Activated T-cell treated with anti-CD3 and anti-CD28 coated beads for 1 hour (primary cell): ENCODE measurements around the gene BABAM2.

Source experiments
- DNase-seq: peaks from one replicate; pipeline ENCODE4 v3.0.0-alpha.2; 2020; ENCODE audit warnings: low read depth

Gene BABAM2

DNA sequence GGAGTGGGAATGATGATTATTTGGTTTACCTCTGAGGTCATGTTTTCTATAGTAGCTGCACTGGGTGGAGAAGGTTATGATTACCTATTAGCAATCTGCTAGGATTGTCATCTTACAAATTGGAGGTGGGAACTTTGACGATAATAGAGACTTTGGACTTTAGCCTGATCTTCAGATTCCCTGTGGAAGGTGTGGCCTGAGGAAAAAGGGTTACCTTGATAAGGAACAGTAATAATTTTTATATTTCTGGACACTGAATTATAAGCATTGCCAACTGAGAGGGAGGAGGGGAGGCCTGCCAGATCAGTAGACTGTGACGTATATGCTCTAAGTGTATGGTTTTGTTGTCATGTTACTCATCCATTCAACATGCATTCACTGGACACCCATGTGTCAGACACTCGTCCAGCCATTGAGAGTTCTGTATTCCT is 318.7 kb downstream of the BABAM2 start:
- no peak for DNase-seq

- no peak for DNase-seq
Observed at GRCh38 chr2:28209864-28210263, 319.3 kb downstream of the BABAM2 start.

DNA sequence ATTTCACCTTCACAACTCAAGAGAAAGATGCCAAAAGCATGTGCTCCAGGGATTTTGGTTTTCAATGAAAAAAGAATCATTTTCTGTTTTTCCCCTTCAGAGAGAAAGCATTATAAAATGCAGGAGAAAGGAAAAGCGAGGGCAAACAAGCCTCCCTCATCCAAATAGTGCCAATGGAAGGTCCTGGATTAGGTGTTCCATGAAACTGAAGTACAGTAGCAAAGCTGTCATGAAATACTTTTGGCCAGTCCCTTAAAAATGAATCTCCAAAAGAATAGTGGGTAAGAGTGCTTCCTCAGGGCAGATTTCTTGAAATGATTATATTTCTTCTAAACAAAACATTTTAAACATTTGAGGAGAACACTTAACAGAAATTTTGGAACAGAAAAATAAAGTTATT is 320.0 kb downstream of the BABAM2 start:
- no peak for DNase-seq

- no peak for DNase-seq
Observed at GRCh38 chr2:28216331-28216730, 325.8 kb downstream of the BABAM2 start.

GRCh38 chr2:28217042-28217740 is 326.7 kb downstream of the BABAM2 start:
- DNase-seq, result no peak

- DNase-seq, result no peak
Observed at GRCh38 chr2:28219138-28219537, 328.6 kb downstream of the BABAM2 start.

DNA sequence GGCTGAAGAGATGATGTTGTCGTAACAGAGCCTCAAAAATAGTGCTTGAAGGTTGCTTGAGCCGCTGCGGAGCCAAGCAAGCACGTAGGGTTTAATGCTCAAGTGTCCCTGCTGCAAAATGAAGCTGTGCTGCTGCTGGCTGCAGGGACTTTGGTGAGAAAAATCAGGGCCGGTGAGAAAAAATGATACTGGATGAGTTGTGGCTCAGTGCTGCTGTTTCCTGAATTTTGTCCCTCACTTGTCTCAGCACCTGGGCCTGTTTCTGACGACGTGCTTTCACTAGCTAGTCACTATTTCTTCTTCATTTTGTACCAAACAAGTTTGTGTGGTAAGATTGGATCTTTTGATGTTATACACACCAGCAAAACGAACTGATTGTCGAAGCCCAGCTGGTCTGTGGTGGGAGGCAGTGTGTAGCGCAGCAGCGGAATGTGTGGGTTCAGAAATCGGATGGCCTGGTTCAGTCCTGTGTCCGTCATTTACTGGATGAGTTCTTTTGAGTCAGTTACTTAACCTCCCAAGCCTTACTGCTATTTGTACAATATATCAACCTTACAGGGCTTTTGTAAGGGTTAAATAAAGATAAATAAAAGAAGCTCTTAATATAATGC is 329.3 kb downstream of the BABAM2 start:
- DNase-seq, result no peak

DNA sequence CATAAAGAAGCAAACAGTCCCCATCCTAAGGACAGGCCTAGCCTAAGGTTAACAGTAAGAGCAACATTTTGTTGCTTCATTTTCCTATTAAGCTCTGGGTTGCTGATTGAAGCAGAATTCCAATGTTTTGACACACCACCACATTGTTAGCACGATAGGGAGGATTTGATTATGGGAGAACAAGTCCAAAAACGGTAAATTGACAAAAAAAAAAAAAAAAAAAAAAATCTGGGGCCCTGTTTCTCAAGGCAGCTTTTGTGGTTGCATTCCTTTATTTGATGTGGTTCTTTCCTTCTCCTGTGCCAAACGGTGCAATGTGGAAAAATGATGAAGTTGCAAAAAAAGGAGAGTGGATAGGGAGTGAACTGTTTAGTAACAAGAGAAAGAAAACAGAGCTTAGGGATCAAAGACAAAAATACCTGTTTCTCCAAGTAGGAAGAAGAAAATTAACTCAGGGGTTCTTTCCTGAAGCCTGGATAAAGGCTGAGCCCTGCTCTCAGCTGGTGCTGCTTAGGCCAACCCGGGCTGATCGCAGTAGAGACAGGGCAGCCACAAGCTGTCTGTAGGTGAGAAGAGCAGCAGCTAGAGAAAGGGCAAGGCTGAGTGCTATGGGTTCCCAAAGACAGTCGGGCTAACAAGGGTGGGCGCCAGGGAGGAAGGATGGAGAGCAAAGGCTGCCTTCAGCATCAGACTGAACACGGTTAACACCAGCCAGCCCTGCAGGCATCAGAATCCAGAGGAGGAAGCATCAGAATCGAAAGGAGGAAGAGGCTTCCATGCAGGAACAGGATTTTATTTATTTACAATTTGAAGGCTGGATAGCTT is 334.3 kb downstream of the BABAM2 start:
- no peak for DNase-seq

- DNase-seq, result no peak
Observed at GRCh38 chr2:28225473-28226080, 335.0 kb downstream of the BABAM2 start.

DNA sequence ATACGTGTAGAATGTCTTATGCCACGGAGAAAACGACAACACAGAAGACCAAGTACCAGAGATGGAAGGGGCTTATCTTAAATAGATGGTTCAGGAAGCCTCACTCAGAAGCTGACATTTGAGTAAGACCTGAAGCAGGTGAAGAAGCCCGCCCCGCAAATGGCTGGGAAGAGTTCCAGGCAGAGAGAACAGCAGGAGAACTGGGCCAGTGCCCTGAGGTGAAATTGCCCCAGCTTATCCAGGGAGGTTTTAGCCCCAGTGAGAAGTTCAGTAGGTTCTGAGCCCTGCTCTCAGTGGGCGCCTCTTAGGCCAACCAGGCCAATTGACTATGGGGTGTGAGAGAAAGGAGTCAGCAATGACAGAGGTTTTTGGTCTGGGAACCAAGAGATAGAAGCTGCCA is 336.0 kb downstream of the BABAM2 start:
- no peak for DNase-seq

DNA sequence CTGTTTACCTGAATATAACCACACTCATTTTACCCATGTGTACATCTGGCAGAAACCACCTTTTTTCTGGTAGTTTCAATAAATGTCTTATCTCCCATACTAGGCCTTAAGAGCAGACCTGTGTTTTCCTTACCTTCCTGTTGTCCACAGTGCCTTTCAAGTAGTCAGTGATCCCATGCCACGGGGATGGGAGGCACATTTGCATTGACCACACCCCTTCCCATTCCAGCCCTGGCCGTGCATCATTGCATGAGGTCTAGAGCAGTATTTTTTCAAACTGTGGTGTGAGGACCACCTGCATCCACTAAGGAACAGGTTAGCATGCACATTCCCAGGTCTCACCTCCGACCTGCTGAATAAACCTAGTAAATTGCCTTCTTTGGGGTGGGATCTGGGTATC is 337.0 kb downstream of the BABAM2 start:
- no peak for DNase-seq

DNA sequence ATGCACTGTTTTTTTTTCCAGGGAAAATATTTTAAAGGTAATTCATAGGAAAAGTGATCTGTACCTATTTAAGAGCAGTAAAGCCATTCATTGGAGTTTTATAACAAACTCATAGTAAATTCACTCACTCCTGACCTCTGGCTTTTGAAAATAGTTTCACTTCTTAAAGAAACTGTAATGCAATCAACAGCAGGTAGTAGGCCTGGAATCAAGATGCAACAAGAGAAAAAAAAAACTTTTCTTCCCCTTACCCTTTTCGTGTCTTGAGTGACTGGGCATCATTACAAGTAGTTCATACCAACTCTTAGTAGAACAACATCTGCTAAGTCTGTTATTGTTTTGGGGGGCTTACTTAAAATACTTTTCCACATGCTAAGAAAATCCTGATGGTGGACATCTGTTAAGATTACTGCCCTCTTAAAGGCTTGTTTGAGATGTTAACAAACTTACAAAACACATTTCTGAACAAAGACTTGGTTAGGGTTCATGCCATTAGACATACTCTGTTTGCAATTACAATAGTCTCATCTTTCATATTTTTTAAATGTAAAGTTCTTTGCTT is 338.0 kb downstream of the BABAM2 start:
- DNase-seq, result no peak

DNA sequence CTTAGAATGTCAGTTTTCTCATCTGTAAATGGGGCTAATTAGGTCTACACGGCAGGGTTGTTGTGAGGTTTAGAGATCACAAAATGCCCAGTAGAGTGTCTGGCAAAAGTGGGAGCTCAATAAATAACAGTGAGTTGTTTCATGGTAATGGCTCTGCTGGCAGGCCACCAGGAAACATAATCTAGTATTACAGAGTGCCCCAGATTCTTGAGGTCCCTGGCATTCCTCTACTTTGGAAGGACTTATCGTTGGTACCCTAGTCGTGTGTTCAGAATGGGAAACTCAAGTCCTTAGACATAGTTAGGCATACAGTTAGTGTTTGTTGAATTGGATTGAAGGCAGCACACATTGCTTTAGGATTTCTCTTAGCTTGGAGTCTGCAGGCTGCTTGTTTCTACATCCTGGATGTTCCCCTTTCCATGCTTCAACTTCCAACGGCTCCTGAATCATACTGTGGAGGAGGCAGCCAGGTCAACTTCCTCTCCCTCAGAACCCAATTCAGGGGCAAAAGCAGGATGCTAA is 340.6 kb downstream of the BABAM2 start:
- DNase-seq, result no peak

GRCh38 chr2:28232295-28232694 is 341.8 kb downstream of the BABAM2 start:
- no peak for DNase-seq

DNA sequence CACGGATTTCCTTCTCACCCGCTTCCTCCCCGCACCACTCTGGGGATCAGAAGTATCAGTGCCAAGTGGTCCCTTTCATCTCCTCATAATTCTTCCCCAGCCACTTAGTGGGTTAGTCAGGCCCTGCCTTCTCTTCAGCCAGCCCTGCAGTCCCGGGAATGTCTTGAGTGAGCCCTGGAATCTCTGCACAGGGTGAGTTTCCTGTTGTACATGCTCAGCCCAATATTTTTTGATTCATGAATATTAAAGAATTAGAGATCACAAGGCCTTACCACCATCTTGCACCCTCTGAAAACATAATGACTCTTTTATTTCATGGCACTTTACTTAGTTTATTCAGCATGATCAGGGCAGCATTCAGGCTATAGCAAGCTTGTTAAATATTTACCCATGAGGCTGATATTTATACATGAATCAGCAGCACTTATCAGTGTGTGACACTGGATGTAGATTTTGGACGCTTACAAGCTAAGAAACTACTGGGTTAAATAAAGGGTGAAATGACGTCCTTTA is 342.7 kb downstream of the BABAM2 start:
- no peak for DNase-seq

DNA sequence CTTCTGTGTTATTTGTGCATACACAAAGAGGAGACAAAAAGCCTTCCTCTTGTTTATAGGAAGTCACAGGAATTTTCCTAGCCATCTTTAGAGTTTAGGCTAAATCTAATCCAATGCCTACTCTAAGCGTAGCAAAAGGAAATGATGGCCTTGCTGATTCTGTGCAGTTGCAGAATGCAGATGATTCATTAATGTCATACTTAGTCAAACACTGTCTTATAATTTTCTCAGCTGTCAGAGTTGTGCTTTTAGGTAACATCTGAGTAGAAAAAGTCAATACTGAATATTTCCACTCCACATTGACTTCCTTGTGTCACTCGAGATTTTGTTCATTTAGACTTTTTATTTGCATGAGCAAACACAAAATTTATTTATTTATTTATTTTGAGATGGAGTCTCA is 344.3 kb downstream of the BABAM2 start:
- DNase-seq, result no peak

DNA sequence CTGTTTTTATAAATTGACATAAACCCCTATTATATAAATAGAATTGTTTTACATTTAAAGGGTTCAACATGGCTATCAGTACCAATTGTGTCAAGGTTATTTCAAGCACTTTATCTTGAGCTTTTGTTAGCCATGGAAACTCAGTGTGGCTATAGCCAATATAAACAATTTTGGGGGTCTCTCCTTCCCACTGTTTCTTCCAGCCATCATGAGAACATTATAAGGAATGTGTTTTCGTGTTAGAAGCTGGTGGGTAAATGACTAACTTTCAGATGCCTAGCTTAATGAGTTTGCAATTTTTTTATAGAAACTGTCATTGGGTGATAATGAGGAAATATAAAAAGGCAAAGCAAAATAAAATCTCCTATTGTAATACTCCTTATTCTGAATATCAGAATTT is 348.7 kb downstream of the BABAM2 start:
- no peak for DNase-seq

GRCh38 chr2:28240937-28241336 is 350.4 kb downstream of the BABAM2 start:
- DNase-seq, result no peak

- no peak for DNase-seq
Observed at GRCh38 chr2:28247290-28247689, 356.8 kb downstream of the BABAM2 start.

DNA sequence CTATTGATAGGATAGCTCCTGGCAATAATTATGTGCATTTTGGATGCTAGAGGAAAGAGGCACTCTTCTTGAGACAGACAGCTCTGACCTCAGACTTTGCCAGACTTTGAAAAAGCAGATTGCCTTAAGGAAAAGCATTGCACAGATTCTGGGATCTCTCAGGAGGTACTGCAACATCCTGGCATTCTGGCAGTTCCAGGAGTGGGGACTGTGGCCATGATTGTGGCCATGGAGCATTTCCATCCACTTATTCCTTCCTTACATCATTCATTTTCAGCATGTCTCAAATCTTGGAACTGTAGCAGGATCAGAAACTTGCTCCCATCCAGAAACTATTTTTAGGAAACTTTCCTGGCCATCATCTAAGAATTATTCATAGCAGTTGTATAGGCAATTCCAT is 357.2 kb downstream of the BABAM2 start:
- no peak for DNase-seq

- no peak for DNase-seq
Observed at GRCh38 chr2:28248511-28248910, 358.0 kb downstream of the BABAM2 start.

DNA sequence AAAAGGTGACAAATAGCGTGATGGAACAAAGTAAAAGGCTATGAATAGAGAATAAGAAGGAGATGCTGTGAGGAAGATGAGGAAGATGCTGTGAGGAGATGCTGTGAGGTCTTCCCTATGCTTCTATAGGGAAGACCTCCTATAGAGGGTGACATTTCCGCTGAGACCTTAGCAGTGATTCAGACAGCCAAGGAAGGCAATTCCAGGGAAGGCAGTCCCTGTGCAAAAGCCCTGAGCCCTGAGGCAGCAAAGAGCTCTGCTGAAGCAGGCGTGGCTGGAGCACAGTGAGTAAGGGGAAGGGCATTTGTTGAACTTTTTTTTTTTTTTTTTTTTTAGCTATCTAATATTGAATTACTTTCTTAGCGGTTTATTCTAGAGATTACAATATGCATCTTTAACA is 359.5 kb downstream of the BABAM2 start:
- DNase-seq, result no peak
